Trophoblast cell (in vitro differentiated cells and primary cell): ENCODE results near the gene PDGFA.

ENCODE experiments used
- DNase-seq, 2 donors: peaks; one replicate each; pipeline ENCODE4 v3.0.0-alpha.2; 2016
- H2AFZ ChIP-seq: 2 replicates; pipeline ENCODE4 v1.6.1; 2013; ENCODE audit warnings: low read length, moderate library complexity, mild to moderate bottlenecking; ENCODE audit not compliant: insufficient read depth, poor library complexity
- H2AK5ac ChIP-seq: 2 replicates; pipeline ENCODE4 v1.6.1; 2013; ENCODE audit warnings: mild to moderate bottlenecking, low read length
- H2BK120ac ChIP-seq: 2 replicates; pipeline ENCODE4 v1.6.1; 2013; ENCODE audit warnings: low read length, mild to moderate bottlenecking, moderate library complexity; ENCODE audit not compliant: insufficient read depth, poor library complexity
- H2BK12ac ChIP-seq: 2 replicates; pipeline ENCODE4 v1.6.1; 2013; ENCODE audit warnings: mild to moderate bottlenecking, low read length, moderate library complexity
- H2BK5ac ChIP-seq: 2 replicates; pipeline ENCODE4 v1.6.1; 2013; ENCODE audit warnings: low read length, low read depth, moderate library complexity, mild to moderate bottlenecking; ENCODE audit not compliant: poor library complexity
- H3K14ac ChIP-seq: 2 replicates; pipeline ENCODE4 v1.6.1; 2013; ENCODE audit warnings: mild to moderate bottlenecking, low read length
- H3K18ac ChIP-seq: 2 replicates; pipeline ENCODE4 v1.6.1; 2013; ENCODE audit warnings: mild to moderate bottlenecking, low read length
- H3K23ac ChIP-seq: 2 replicates; pipeline ENCODE4 v1.6.1; 2013; ENCODE audit warnings: low read length
- H3K27ac ChIP-seq: 2 replicates; pipeline ENCODE4 v1.5.1; 2013; ENCODE audit warnings: low read depth, mild to moderate bottlenecking, inconsistent platforms, low read length, moderate library complexity
- H3K27me3 ChIP-seq: 2 replicates; pipeline ENCODE4 v1.6.1; 2013; ENCODE audit warnings: inconsistent platforms, mild to moderate bottlenecking, low read length, moderate library complexity; ENCODE audit not compliant: insufficient read depth
- H3K36me3 ChIP-seq, 2 experiments: 1 replicate in 1 of 2; 2 replicates in 1 of 2; pipeline ENCODE4 v1.6.1; 2013; ENCODE audit warnings: low read length in 2 of 2, mild to moderate bottlenecking in 2 of 2, moderate library complexity in 1 of 2; ENCODE audit not compliant: insufficient read depth in 2 of 2, control insufficient read depth in 1 of 2
- H3K4ac ChIP-seq: 2 replicates; pipeline ENCODE4 v1.6.1; 2013; ENCODE audit warnings: low read depth, mild to moderate bottlenecking, low read length, moderate library complexity
- H3K4me1 ChIP-seq, 2 experiments: 1 replicate in 1 of 2; 2 replicates in 1 of 2; pipeline ENCODE4 v1.6.1; 2013; ENCODE audit warnings: low read length in 2 of 2, mild to moderate bottlenecking in 2 of 2, moderate library complexity in 1 of 2; ENCODE audit not compliant: insufficient read depth in 2 of 2, control insufficient read depth in 1 of 2
- H3K4me2 ChIP-seq: 2 replicates; pipeline ENCODE4 v1.6.1; 2013; ENCODE audit warnings: inconsistent platforms, mild to moderate bottlenecking, low read length, moderate library complexity
- H3K4me3 ChIP-seq: 2 replicates; pipeline ENCODE4 v1.5.1; 2013; ENCODE audit warnings: mild to moderate bottlenecking, low read depth, low read length, inconsistent platforms
- H3K79me1 ChIP-seq: one replicate; pipeline ENCODE4 v1.6.1; 2013; ENCODE audit warnings: low read length
- H3K79me2 ChIP-seq: 2 replicates; pipeline ENCODE4 v1.6.1; 2013; ENCODE audit warnings: low read length, mild to moderate bottlenecking; ENCODE audit not compliant: control insufficient read depth, insufficient read depth, poor library complexity
- H3K9ac ChIP-seq: 2 replicates; pipeline ENCODE4 v1.6.1; 2013; ENCODE audit warnings: mild to moderate bottlenecking, low read length
- H3K9me3 ChIP-seq: 2 replicates; pipeline ENCODE4 v1.6.1; 2013; ENCODE audit warnings: low read depth, mild to moderate bottlenecking, control low read depth, inconsistent platforms, low read length; ENCODE audit not compliant: insufficient read depth
- H4K12ac ChIP-seq: 2 replicates; pipeline ENCODE4 v1.6.1; 2013; ENCODE audit warnings: low read depth, mild to moderate bottlenecking, low read length, moderate library complexity
- H4K8ac ChIP-seq: 2 replicates; pipeline ENCODE4 v1.6.1; 2013; ENCODE audit warnings: low read depth, mild to moderate bottlenecking, low read length, moderate library complexity
- H4K91ac ChIP-seq: one replicate; pipeline ENCODE4 v1.6.1; 2013; ENCODE audit warnings: low read depth, mild to moderate bottlenecking, low read length, moderate library complexity
- WGBS: extraction: QIAGEN DNeasy Blood & Tissue Kit; methylation state at CpG from one replicate; pipeline ENCODE4 v1.1.7; 2013; ENCODE audit warnings: missing lambda C conversion rate; ENCODE audit not compliant: insufficient read length, insufficient coverage; ENCODE audit errors: extremely low coverage; 5-methylcytosine and 5-hydroxymethylcytosine counted together

The PDGFA gene

GRCh38 chr7:491292-491957 lies 28.2 kb downstream of the PDGFA start:
- H3K36me3 ChIP-seq, result no peaks in the 10 kb centered on the region
- H2BK12ac ChIP-seq, result no peak overlapping the region
- H3K4me1 ChIP-seq, result no peaks in the 10 kb centered on the region
- no peaks in the 10 kb centered on the region for H3K27me3 ChIP-seq
- H2BK120ac ChIP-seq, result no peak overlapping the region
- H3K9ac ChIP-seq, result no peak overlapping the region
- no peak overlapping the region for H2BK5ac ChIP-seq
- peaks cover 3% of the 10 kb centered on the region for H3K9me3 ChIP-seq
- H4K12ac ChIP-seq, result no peak overlapping the region
- no peaks in the 10 kb centered on the region for H3K79me1 ChIP-seq
- no peak for DNase-seq
- no peak overlapping the region for H2AK5ac ChIP-seq
- no peaks in the 10 kb centered on the region for H3K79me2 ChIP-seq
- no peak overlapping the region for H3K18ac ChIP-seq
- no CpG with 5 or more reads among the region's 22 CpGs for WGBS
- H4K8ac ChIP-seq, result no peak overlapping the region
- no peak overlapping the region for H3K23ac ChIP-seq
- H3K4ac ChIP-seq, result no peak overlapping the region
- no peak overlapping the region for H3K4me3 ChIP-seq
- H2AFZ ChIP-seq, result no peak overlapping the region
- no peak overlapping the region for H3K14ac ChIP-seq
- no peak overlapping the region for H3K27ac ChIP-seq
- H3K4me2 ChIP-seq, result no peak overlapping the region
- no peak overlapping the region for H4K91ac ChIP-seq

GRCh38 chr7:490461-491291 lies 29.0 kb downstream of the PDGFA start:
- no peak overlapping the region for H3K4me2 ChIP-seq
- no peaks in the 10 kb centered on the region for H3K4me1 ChIP-seq
- H3K27me3 ChIP-seq, result no peaks in the 10 kb centered on the region
- no peak overlapping the region for H3K4ac ChIP-seq
- no peak overlapping the region for H2AFZ ChIP-seq
- H3K4me3 ChIP-seq, result no peak overlapping the region
- no peak overlapping the region for H3K14ac ChIP-seq
- no peak overlapping the region for H4K12ac ChIP-seq
- H3K27ac ChIP-seq, result no peak overlapping the region
- H2BK12ac ChIP-seq, result no peak overlapping the region
- no peaks in the 10 kb centered on the region for H3K79me1 ChIP-seq
- no peak overlapping the region for H4K91ac ChIP-seq
- H3K36me3 ChIP-seq, result no peaks in the 10 kb centered on the region
- no peaks in the 10 kb centered on the region for H3K79me2 ChIP-seq
- no peak overlapping the region for H2AK5ac ChIP-seq
- peaks cover 4% of the 10 kb centered on the region for H3K9me3 ChIP-seq
- H3K9ac ChIP-seq, result no peak overlapping the region
- no peak for DNase-seq
- H4K8ac ChIP-seq, result no peak overlapping the region
- no CpG with 5 or more reads among the region's 18 CpGs for WGBS
- H2BK5ac ChIP-seq, result no peak overlapping the region
- H2BK120ac ChIP-seq, result no peak overlapping the region
- H3K23ac ChIP-seq, result no peak overlapping the region
- no peak overlapping the region for H3K18ac ChIP-seq

GRCh38 chr7:489876-490275 lies 29.8 kb downstream of the PDGFA start:
- Histone ChIP-seq H3K27me3 (no peaks in the 10 kb centered on the region), H2AFZ (no peak overlapping the region), H3K14ac (no peak overlapping the region), H2BK12ac (no peak overlapping the region), H4K91ac (no peak overlapping the region), H2BK120ac (no peak overlapping the region), H3K4me1 (peaks cover under 1% of the 10 kb centered on the region in 2 experiments), H3K9me3 (peaks cover 4% of the 10 kb centered on the region), H3K27ac (no peak overlapping the region), H3K36me3 (no peaks in the 10 kb centered on the region), H3K18ac (no peak overlapping the region), H3K79me2 (no peaks in the 10 kb centered on the region), H4K8ac (no peak overlapping the region), H3K4ac (no peak overlapping the region), H2AK5ac (no peak overlapping the region), H4K12ac (no peak overlapping the region), H3K23ac (no peak overlapping the region), H3K79me1 (peaks cover 1% of the 10 kb centered on the region), H3K9ac (no peak overlapping the region), H3K4me3 (no peak overlapping the region), H3K4me2 (no peak overlapping the region), H2BK5ac (no peak overlapping the region)
- WGBS, result no CpG with 5 or more reads among the region's 4 CpGs
- DNase-seq, result no peak

- H2AFZ ChIP-seq, result no peak overlapping the region
- H4K12ac ChIP-seq, result no peak overlapping the region
- H3K27me3 ChIP-seq, result no peaks in the 10 kb centered on the region
- no peak overlapping the region for H3K18ac ChIP-seq
- no peak overlapping the region for H2BK5ac ChIP-seq
- WGBS, result no CpG with 5 or more reads among the region's 16 CpGs
- H3K79me2 ChIP-seq, result no peaks in the 10 kb centered on the region
- H3K4ac ChIP-seq, result no peak overlapping the region
- H3K4me1 ChIP-seq, result peaks cover 7 to 8% of the 10 kb centered on the region in 2 experiments
- peak overlapping the region; percentile 3 for H3K4me3 ChIP-seq
- no peak overlapping the region for H3K4me2 ChIP-seq
- no peak overlapping the region for H4K8ac ChIP-seq
- H3K79me1 ChIP-seq, result peaks cover 2% of the 10 kb centered on the region
- no peak for DNase-seq
- H2BK120ac ChIP-seq, result no peak overlapping the region
- H3K14ac ChIP-seq, result no peak overlapping the region
- H3K27ac ChIP-seq, result no peak overlapping the region
- H3K9ac ChIP-seq, result no peak overlapping the region
- peaks cover 2% of the 10 kb centered on the region for H3K9me3 ChIP-seq
- H2BK12ac ChIP-seq, result no peak overlapping the region
- no peaks in the 10 kb centered on the region for H3K36me3 ChIP-seq
- H3K23ac ChIP-seq, result peak overlapping the region; percentile 71
- H2AK5ac ChIP-seq, result no peak overlapping the region
- no peak overlapping the region for H4K91ac ChIP-seq
These were observed 33.4 kb downstream of the PDGFA start for GRCh38 chr7:486216-486743.
